ENCODE measurements around the gene SMOC2.

DNA sequence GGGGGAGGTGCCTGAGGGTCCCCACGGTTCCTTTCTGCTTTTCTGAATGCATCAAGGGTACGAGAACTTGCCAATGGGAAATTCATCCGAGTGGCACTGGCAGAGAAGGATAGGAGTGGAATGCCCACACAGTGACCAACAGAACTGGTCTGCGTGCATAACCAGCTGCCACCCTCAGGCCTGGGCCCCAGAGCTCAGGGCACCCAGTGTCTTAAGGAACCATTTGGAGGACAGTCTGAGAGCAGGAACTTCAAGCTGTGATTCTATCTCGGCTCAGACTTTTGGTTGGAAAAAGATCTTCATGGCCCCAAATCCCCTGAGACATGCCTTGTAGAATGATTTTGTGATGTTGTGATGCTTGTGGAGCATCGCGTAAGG, 226.4 kb downstream of the SMOC2 start:
- TF ChIP-seq, protein P1, sequence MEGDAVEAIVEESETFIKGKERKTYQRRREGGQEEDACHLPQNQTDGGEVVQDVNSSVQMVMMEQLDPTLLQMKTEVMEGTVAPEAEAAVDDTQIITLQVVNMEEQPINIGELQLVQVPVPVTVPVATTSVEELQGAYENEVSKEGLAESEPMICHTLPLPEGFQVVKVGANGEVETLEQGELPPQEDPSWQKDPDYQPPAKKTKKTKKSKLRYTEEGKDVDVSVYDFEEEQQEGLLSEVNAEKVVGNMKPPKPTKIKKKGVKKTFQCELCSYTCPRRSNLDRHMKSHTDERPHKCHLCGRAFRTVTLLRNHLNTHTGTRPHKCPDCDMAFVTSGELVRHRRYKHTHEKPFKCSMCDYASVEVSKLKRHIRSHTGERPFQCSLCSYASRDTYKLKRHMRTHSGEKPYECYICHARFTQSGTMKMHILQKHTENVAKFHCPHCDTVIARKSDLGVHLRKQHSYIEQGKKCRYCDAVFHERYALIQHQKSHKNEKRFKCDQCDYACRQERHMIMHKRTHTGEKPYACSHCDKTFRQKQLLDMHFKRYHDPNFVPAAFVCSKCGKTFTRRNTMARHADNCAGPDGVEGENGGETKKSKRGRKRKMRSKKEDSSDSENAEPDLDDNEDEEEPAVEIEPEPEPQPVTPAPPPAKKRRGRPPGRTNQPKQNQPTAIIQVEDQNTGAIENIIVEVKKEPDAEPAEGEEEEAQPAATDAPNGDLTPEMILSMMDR (IDR thresholded peaks at IDR 0.05; ENCODE audit: low read depth, low read length): no peak
- TF ChIP-seq EZH2phosphoT487 (IDR thresholded peaks at IDR 0.05; ENCODE audit: low read depth): no peak

All from OCI-LY3 (cell line).